NCI-H2171 (cell line): Measurements from ENCODE around the gene DBH.
A peak's percentile ranks its signal among the peaks of the same experiment; 100 is the strongest.

Source experiments
- DNase-seq: peaks from one replicate; lab custom pipeline; 2025; lab: John Stamatoyannopoulos, UW

Gene DBH

DNA sequence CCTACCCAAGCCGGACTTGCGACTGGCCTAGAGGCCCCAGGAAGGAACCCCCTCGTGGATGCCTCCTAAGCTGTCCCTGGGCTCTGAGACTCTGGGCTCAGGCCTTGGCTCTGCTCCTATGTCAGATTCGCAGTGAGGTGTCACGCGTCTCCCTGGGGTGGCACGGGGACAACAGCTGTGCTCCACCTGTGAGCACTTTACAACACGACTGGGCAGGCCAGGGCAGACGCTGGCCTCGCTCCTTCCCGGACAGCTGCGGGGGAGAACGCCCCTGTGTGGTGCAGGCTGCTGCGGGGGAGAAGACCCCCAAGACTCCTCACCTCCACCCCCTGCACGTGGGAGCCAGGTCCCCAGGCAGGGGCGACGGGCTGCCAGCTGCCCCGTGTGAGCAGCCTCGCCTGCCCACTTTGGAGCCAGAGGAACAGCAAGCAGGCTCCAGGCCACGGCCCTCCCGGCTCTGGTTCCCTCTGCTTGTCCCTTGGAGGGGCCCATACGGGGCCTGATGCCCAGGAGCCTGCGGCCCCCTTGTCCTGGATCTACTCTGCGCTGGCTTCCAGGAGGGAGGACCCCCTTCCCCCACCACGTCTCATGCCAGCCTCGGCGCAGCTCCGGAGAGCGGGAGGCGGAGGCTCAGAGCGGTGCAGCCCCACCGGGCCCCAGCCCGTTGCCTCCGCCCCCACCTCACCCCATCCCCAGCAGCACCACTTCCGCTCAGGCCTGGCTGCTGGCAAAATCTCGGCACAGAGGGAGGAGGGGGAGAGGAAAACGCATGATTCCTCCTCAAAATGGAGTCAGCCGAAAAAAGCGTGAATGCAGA is 66.0 kb downstream of the DBH start:
- peak; percentile 54 for DNase-seq

DNA sequence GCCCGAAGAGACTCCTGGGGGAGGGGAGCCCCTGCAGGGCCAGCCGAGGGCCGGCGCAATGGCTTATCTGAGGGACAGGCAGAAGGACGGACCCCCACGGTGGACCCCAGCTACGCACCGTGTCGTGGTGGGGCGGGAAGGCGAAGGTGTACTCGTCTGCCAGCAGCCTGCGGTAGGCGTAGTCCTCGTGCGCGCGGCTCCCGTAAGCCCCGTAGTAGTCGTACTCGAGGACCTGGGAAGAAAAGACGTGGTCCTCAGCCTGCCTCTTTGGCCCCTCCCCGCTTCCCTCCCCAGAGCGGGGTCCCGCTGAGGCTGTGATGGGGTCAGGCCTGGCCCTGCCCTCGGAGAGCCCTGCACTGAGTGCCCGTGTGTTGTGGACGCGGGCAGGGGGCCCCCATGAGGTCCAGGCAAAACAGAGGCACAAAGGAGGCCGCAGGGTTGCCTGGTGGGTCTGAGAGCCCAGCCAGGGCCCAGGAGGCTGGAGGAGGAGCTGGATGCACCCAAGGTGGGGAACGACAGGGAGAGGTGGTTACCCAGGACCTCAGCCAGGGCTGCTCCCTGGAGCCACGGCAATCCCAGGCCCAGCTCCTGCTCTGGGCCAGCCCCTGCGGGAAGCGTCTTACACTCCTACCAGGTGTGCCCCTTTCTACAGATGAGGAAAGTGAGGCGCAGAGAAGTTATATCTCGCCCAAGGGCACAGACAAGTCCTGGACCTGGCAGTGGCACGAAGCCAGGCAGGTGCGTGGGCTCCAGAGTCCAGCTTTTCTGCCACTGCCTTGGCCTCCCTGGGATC is 66.8 kb downstream of the DBH start:
- no peak for DNase-seq

DNA sequence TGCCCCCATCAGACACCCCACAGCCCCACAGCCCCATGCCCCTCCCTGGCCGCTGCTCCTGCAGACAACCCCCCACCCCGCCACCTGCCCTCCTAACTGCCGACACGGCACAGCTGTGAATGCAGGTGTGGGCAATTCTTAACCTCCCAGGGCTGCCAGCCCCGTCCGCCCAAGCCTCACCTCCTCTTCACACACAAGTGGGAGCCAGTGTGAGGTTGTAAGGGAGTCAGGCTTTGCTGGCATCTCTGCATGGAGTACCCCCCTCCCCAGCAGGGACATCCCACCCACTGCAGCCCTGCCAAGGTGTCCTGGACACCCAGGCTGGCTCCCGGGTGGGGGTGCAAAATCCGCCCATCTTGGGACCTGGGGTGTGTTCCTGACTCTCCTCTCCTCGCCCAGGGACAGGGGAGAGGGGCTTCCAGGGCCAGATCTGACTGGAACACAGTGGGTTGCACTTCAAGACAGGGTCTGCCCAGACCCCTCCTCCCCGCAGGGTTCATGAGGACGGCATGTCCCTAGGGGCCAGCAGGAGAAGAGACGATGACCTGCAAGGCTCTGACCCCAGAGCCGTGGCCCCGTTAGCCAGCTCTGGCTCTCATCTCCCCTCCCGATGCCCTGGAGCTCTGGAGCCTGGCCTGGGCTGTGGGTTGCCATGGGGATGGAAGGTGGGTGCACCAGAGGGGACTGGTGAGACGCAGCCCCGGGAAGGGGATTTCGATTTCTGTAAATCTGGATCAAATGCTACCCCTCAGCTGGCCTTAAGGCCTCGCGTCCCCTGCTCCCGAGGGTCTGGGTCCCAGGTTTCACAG is 67.6 kb downstream of the DBH start:
- peak; percentile 73 for DNase-seq

DNA sequence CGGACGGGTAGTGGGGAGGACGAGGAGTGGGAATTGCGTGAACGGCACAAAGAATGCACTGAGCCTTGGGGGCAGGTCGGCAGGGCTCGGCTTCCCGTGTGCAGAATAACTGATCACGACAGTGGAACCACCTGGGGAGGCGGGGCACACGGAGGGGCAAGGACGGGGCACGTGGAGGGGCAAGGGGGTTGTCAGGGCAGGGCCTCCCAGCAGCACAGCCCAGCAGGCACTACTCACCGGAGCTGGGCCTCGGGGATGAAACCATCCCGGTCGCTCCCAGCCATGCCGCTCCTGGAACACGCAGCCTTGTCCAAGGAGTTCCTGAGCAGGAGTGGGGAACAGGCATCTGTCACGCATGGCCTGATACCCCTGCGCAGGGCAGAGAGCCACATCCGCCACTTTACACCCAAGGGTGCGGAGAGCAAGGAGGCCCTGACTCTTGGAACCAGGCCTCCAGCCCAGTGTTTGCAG is 68.6 kb downstream of the DBH start:
- DNase-seq: no peak

DNA sequence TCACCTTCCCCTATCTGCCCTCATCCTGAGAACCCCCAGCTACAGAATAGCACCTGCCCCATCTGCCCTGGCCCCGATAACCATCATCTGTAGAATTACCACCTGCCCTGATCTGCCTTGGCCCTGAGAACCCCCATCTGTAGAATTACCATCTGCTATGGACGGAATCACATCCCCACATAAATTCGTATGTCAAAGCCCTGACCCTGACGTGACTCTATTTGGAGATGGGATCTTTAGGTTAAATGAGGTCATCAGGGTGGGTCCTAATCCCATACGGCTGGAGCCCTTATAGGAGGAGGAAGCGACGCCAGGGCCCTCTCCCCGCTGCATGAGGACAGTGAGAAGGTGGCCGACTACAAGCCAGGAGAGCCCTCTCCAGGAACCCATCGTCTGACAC is 69.4 kb downstream of the DBH start:
- DNase-seq: peak; percentile 68

DNA sequence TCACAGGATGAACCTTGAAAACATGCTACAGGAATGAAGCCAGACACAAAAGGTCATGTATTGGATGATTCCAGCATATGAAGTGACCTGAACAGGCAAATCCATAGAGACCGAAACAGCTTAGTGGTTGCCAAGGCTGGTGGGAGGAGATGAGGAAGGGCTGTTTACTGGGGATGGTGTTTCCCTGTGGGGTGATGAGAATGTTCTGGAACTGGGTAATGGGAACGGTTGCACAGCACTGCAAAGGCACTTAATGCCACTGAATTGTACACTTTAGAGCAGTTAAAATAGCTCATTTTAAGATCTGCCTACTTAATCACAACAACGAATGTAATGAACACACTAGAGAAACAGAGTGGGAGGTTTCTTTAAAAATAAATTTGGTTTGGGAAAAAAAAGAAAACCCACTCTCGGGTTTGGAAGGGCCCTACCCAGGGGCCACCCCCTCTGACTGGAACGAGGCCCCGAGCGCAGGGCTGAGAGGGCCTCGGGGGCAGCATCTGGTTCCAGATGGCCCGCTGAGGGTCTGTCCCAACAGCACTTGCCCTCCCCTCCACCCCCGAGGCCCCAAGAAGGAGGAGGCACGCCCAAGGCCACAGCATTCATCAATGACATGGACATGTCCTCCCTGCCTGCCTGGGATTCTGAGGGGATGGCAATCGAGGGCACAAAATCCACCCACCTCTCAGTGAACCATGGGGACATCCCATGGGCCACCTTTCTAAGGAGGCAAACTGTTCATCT is 70.3 kb downstream of the DBH start:
- no peak for DNase-seq

DNA sequence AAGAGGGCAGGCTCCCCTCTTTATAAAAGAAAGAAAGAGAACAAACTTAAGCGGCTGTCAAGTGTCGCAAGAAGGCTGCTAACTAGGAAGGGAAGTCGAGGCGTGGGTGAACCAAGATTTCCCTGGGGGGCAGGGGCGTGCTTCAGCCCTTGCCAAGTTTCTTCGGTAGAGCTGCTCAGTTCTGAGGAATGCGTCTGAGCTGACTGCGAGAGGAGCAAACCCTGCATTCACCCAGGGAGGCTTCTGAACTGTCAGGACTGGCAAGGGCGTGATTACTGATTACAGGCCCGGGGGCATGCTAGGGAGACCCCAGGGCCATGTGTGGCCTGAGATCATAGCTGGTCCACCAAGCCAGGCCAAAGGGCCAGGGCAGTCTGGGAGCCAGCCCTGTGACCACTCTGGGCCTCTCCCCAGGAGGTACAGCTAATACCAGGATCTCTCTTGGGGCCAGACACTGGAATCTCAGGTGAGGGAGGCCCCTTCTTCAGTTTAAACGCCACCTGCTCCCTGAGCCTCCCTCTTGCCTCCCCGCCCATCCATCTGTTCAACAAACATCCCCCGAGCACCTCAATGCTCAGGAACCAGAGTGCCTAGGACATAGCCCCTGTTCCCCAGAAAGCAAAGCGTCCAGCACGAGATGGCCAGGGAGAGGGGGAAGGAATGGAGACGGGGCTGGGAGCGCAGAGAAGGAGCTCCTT is 71.1 kb downstream of the DBH start:
- peak; percentile 89 for DNase-seq

DNA sequence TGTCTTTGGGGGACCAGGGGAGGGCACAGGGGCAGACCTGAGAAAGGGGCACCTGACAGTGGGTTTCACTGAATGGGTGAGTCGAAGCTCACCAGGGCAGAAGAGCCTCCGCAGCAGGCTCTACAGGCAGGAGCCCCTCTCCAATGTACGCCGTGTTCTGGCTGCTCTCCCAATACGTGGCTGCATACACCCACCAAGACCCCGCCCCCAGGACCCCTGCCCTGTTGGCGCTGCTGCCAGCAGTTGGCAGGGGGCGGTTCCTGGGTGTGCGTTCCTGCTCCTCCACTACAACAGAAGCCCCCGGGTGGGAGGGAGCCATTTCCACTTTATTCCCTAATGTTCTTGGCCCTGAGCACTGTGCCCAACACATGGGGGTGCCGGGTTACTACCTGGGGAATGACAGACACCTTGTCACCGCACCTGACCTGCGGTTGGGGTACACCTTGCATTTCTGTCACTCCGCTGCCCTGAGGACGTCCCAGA is 71.6 kb downstream of the DBH start:
- DNase-seq: peak; percentile 55

DNA sequence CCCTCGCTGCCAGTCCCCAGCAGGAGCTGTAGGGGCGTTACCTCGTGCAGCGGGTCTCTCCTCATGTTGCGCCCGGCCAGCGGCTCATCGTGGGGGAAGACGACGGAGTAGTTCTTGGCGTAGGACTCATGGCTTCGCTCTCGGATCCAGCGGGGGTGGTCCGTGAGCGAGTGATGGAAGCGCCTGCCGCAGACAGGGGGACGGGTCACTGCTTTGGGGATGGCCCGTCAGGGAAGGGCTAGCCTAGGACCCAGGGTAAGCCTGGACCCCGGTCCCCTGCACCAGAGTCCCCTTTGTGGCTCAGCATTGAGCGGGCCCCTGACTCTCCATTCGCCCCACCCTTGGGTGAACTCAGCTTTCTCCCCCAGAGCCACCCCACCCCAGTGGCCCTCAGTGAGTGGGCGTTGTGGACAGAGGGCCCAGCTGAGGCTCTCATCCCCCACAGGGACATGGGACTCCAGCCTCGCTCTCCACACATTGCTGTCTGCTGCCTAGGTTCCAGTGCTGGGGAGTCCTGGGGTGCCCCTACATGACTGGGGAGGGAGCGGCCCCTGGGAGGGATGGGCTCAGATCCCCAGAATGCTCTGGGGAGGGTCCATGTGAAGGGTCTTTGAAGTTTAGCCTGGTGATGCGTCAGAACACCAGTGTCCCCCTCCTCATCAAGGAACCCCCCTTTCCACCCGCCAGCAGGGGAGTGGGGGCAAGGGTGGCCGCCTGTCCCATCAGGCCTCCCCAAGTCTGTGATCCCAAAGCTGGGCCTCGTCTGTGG is 72.3 kb downstream of the DBH start:
- DNase-seq: no peak
